Measurements from ENCODE around the gene GRPR. TPM values are rescaled to one million over a fixed set of nuclear protein-coding genes. Genes with fewer than 3 reads are reported as not detected.
"Not testable (repeated sequence)": the region's sequence is repeated elsewhere in the genome, so short reads cannot be mapped to it uniquely, and the experiment has no call there.

GRPR gene
- total RNA-seq, 2 donors from 2014 or later, result 0.19 TPM; not detected in 1

DNA sequence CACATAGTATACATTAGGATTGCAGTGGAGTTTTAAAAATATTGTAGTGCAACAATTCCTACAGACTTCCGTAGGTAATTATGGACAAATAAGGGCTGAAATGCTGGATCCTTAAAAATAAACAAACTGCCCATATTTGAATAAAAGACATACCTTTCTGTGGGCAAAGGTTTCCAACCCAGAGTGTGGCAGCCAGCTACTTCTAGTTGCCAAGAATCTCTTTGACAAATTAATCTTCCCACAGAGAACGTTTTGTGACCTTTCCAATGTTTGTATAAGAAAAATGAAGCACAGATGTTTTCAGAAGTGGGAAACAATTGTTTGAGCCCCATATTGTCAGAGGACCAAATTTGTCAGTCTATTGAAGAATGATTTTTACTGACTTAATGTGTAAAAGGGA lies 21.1 kb downstream of the GRPR start:
- Mint-ChIP-seq H3K4me3 (no peak overlapping the region), H3K36me3 (ENCODE audit: low read depth) (no peaks in the 10 kb centered on the region), H3K27me3 (peaks cover 14% of the 10 kb centered on the region), H3K27ac (no peak overlapping the region), H3K4me1 (no peaks in the 10 kb centered on the region), H3K9me3 (no peaks in the 10 kb centered on the region)
- no peak for ATAC-seq (replicated peaks)

DNA sequence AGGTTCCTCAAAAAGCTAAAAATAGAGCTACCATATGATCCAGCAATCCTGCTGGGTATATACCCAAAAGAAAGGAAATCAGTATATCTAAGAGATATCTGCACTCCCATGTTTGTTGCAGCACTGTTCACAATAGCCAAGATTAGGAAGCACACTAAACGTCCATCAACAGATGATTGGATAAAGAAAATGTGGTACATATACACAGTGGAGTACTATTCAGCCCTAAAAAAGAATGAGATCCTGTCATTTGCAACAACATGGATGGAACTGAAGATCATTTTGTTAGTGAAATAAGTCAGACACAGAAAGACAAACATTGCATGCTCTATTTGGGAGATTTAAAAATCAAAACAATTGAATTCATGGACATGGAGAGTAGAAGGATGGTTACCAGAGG lies 21.7 kb downstream of the GRPR start:
- H3K4me3 Mint-ChIP-seq; ATAC-seq (replicated peaks); H3K4me1 Mint-ChIP-seq; H3K27ac Mint-ChIP-seq; H3K9me3 Mint-ChIP-seq; H3K36me3 Mint-ChIP-seq (ENCODE audit: low read depth): not testable (repeated sequence)
- H3K27me3 Mint-ChIP-seq, result peaks cover 14% of the 10 kb centered on the region

DNA sequence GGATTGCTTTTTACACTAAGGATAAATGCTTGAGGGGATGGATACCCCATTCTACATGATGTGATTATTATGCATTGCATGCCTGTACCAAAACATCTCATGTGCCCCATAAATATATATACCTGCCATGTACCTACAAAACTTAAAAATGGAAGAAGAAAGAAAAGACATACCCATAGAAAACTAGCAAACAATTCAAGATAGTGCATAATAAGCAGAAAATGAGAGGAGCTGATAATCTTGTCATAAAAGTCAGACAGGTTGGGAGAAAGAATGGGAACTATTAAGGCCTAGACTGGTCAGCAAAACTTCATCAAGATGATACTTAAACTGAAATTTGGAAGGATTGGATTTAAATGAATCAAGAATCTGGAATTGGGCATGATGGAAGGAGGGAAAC lies 22.3 kb downstream of the GRPR start:
- Mint-ChIP-seq H3K27ac (no peak overlapping the region), H3K4me1 (no peaks in the 10 kb centered on the region), H3K36me3 (ENCODE audit: low read depth) (no peaks in the 10 kb centered on the region), H3K9me3 (no peaks in the 10 kb centered on the region), H3K4me3 (no peak overlapping the region), H3K27me3 (peaks cover 14% of the 10 kb centered on the region)
- no peak for ATAC-seq (replicated peaks)

DNA sequence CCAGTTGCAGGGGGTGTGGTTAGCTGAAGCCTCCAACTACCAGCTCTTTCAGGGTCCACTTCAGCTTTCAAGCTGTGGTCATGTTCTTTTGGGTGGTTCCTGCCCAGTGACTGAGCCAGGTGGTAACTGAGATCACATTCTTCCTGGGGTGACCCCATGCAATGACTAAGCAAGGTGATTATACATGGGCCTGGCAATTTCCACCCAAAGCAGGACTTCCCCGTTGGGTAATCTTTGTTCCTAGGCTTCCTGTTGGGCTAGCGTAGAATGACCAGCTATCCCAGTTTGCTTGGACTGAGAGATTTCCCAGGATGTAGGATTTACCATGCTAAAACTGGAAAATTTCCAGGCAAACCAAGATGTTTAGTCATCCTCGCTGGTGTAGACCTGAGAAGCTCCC lies 25.5 kb downstream of the GRPR start:
- Mint-ChIP-seq H3K36me3 (ENCODE audit: low read depth) (no peaks in the 10 kb centered on the region), H3K4me1 (no peaks in the 10 kb centered on the region), H3K27ac (no peak overlapping the region), H3K27me3 (peaks cover 3% of the 10 kb centered on the region), H3K4me3 (no peak overlapping the region), H3K9me3 (no peaks in the 10 kb centered on the region)
- ATAC-seq (replicated peaks), result no peak

DNA sequence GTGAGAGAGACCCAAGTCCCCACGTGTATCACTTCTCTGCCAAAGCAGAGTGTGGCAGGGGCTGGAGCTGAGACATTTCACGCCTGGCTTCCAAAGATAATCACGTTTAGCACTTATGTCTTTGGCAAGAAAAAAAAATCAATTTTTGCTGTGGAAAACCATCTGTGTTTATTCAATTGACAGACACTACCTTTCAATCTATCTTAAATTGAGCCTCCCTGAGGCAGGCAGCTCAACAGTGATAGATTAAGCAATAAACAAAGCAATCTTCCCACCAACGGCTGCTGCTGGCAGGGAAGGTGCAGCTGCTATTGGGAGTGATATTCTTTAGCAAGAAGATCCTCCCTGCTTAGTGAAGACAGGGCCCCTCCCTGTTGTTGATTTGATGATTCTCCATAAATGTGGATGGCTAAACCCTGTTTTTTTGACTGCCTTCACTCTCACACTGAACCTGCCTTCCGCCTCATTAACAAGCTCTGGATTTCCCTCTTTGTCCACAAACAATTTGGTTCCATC lies 32.3 kb downstream of the GRPR start:
- Mint-ChIP-seq H3K27me3 (no peaks in the 10 kb centered on the region), H3K9me3 (no peaks in the 10 kb centered on the region), H3K4me3 (no peak overlapping the region), H3K27ac (no peak overlapping the region), H3K36me3 (ENCODE audit: low read depth) (no peaks in the 10 kb centered on the region), H3K4me1 (no peaks in the 10 kb centered on the region)
- ATAC-seq (replicated peaks), result no peak

DNA sequence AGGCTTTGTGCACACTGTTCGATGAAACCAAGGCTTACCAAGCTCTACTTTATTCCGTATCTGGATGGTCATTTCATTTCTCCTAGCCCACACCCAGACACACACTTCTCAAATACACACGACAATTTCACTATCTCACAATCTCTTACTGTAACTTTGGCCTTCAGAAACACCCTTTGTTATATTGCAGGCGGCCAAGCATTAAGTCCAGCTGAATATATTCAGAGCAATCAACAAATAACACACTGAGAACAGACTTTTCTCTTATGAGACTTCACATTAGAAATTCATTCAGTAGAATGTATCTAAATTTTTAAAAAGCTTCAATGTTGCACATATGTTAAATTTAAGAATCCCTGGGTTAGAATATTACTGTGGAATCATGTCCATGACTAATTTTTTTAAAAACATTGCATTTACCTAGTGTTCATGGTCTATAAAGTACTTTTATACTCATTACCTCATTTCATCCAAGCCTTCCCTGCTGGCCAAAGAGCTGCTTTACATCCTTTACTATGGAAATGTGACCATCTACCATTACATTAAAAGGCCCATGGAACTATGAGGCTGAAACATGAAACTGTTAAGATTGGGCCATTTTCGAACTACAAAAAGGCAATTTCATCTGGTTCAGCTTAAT lies 33.4 kb downstream of the GRPR start:
- Mint-ChIP-seq H3K27me3 (no peaks in the 10 kb centered on the region), H3K9me3 (no peaks in the 10 kb centered on the region), H3K4me3 (no peak overlapping the region), H3K27ac (no peak overlapping the region), H3K4me1 (no peaks in the 10 kb centered on the region), H3K36me3 (ENCODE audit: low read depth) (no peaks in the 10 kb centered on the region)
- no peak for ATAC-seq (replicated peaks)

DNA sequence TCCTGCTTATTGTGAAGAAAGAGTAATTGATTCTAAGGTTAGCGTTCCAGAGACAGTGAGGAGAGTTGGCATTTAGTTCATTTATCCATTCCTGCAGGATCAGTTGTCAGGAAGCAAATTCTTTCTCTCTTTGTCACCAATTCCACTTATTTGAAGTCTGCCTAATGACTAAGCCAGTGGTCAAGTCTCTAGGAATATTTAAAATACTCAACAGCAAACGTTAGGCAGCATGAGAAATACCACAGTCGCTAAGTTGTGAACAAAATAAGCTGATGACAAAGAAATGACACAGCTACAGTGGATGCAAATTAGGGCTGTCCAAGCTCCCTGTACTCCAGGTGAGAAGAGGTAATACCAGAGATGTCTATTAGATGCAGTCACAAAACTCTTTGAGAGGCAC lies 37.4 kb downstream of the GRPR start:
- no peak overlapping the region for H3K27ac Mint-ChIP-seq
- peaks cover 6% of the 10 kb centered on the region for H3K27me3 Mint-ChIP-seq
- H3K4me3 Mint-ChIP-seq, result no peak overlapping the region
- no peaks in the 10 kb centered on the region for H3K9me3 Mint-ChIP-seq
- H3K4me1 Mint-ChIP-seq, result no peaks in the 10 kb centered on the region
- no peak for ATAC-seq (replicated peaks)
- no peaks in the 10 kb centered on the region for H3K36me3 Mint-ChIP-seq (ENCODE audit: low read depth)

DNA sequence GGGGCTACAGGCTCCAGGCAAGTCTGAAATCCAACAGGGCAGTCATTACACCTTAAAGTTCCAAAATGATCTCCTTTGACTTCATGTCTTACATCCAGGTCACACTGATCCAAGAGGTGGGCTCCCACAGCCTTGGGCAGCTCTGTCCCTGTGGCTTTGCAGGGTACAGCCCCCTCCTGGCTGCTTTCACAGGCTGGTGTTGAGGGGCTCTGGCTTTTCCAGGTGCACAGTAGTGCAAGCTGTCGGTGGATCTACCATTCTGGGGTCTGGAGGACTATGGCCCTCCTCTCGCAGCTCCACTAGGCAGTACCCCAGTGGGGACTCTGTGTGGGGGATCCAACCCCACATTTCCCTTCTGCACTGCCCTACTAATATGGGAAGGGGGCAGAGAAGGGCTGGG lies 37.8 kb downstream of the GRPR start:
- not testable (repeated sequence) for H3K4me1 Mint-ChIP-seq; ATAC-seq (replicated peaks); H3K9me3 Mint-ChIP-seq; H3K27ac Mint-ChIP-seq; H3K4me3 Mint-ChIP-seq; H3K36me3 Mint-ChIP-seq (ENCODE audit: low read depth); H3K27me3 Mint-ChIP-seq

DNA sequence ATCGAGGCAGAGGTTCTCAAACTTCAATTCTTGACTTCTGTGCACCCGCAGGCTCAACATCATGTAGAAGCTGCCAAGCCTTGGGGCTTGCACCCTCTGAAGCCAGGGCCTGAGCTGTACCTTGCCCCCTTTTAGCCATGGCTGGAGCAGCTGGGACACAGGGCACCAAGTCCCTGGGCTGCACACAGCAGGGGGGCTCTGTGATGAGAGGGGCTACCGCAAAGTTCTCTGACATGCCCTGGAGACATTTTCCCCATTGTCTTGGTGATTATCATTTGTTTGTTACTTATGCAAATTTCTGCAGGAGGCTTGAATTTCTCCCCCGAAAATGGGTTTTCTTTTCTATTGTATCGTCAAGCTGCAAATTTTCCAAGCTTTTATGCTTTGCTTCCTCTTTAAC lies 39.0 kb downstream of the GRPR start:
- no peaks in the 10 kb centered on the region for H3K9me3 Mint-ChIP-seq
- H3K4me3 Mint-ChIP-seq, result no peak overlapping the region
- peaks cover 12% of the 10 kb centered on the region for H3K27me3 Mint-ChIP-seq
- H3K4me1 Mint-ChIP-seq, result no peaks in the 10 kb centered on the region
- no peaks in the 10 kb centered on the region for H3K36me3 Mint-ChIP-seq (ENCODE audit: low read depth)
- no peak for ATAC-seq (replicated peaks)
- H3K27ac Mint-ChIP-seq, result no peak overlapping the region

DNA sequence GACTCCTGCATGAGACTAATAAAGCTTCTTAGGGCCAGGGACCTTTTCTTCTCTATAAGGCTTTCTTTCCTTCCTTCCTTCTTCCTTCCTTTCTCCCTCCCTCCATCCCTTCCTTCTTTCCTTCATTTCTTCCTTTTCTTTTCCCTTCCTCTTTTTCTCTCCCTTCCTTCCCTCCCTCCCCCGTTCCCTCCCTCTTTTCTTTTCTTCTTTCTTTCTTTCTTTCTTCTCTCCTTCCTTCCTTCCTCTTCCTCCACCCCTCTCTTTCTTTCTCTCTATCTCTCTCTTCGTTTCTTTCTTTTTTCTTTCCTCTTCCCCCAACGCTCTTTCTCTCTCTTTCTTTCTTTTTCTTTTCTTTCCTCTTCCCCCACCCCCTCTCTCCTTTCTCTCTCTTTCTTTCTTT lies 41.4 kb downstream of the GRPR start:
- Mint-ChIP-seq H3K27me3 (peaks cover 12% of the 10 kb centered on the region), H3K4me3 (no peak overlapping the region), H3K27ac (no peak overlapping the region), H3K9me3 (no peaks in the 10 kb centered on the region), H3K36me3 (ENCODE audit: low read depth) (no peaks in the 10 kb centered on the region), H3K4me1 (no peaks in the 10 kb centered on the region)
- ATAC-seq (replicated peaks), result no peak

DNA sequence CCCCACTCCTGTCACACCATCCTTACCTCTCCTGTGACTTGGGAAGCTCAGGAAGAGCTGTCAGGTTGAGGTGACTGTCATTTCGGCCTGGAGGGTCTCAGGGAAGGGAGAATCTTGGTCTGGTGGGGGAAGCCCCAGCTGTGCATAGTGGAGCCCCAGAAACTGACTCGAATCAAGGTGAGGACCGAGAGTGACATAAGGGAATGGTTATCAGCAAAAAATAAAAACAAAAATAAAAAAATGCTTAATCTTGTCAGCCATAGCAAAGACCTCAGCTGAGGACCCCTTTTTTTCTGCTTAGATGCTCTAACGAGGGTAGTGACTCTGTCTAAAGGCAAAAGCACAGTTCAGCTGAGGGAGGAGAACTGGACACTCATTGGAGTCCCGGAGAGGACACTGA lies 43.8 kb downstream of the GRPR start, which contains the start of gene MAGEB17:
Gene MAGEB17, plus strand, starts transcription at position 301 of the 400 bp plus-strand sequence. CDS start 2,902 bp downstream, outside the sequence.
- H3K4me1 Mint-ChIP-seq, result no peaks in the 10 kb centered on the region
- ATAC-seq (replicated peaks), result no peak
- no peak within 1 kb of the TSS for H3K4me3 Mint-ChIP-seq
- H3K36me3 Mint-ChIP-seq (ENCODE audit: low read depth), result no peaks in the 10 kb centered on the region
- H3K27ac Mint-ChIP-seq, result no peak within 1 kb of the TSS
- peaks cover 12% of the 10 kb centered on the region for H3K27me3 Mint-ChIP-seq
- no peaks in the 10 kb centered on the region for H3K9me3 Mint-ChIP-seq

DNA sequence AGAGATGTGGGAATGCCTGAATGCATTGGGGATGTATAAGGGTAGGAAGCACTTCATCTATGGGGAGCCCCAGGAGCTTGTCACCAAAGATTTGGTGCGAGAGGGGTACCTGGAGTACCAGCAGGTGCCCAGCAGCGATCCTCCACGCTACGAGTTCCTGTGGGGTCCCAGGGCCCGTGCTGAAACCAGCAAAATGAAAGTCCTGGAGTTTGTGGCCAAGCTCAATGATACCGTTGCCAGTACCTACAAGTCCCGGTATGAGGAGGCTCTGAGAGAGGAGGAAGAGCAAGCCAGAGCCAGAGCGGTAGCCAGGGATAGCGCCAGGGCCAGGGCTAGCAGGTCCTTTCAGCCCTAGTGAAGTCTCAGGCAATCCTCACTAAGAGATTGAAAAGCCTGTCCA lies 47.7 kb downstream of the GRPR start:
- Mint-ChIP-seq H3K4me3 (no peak overlapping the region), H3K27me3 (peaks cover 5% of the 10 kb centered on the region), H3K9me3 (no peaks in the 10 kb centered on the region), H3K4me1 (no peaks in the 10 kb centered on the region), H3K36me3 (ENCODE audit: low read depth) (no peaks in the 10 kb centered on the region), H3K27ac (no peak overlapping the region)
- no peak for ATAC-seq (replicated peaks)

DNA sequence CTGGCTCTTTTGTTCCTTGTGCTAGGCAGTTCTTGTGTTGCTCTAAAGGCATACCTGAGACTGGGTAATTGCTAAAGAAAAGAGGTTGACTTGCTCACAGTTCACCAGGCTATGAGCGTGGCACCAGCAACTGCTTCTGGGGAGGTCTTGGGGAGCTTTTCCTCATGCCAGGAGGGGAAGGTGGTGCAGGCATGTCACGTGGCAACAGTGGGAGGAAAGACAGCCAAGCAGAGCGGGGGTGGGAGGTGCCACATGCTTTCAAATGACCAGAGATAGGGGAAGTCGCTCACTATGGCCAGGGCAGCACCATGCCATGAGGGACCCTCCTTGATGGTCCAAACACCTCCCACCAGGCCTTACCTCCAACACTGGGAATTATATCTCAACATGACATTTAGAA lies 48.6 kb downstream of the GRPR start:
- Mint-ChIP-seq H3K27me3 (no peaks in the 10 kb centered on the region), H3K36me3 (ENCODE audit: low read depth) (no peaks in the 10 kb centered on the region), H3K9me3 (no peaks in the 10 kb centered on the region), H3K4me1 (no peaks in the 10 kb centered on the region), H3K4me3 (no peak overlapping the region), H3K27ac (no peak overlapping the region)
- no peak for ATAC-seq (replicated peaks)

DNA sequence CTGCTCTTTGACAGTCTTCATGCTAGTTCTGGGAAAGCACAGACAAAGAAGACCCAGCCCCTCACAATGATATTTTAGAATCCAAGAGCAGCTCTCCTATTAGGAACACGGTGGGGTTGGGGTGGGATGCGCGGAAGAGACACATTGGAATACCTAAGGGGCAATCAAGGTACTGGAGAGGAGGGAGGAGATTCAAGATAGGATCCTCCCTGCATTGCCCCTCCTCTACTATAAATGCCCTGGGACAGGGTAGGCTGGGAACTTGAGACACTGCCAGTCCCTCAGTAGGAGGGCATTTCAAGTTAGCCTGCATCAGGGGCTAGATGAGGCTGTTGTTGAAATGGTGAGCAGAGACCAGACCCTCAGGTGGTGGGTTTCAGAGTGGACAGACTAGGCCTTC lies 49.0 kb downstream of the GRPR start:
- Mint-ChIP-seq H3K4me1 (no peaks in the 10 kb centered on the region), H3K9me3 (no peaks in the 10 kb centered on the region), H3K27ac (no peak overlapping the region), H3K27me3 (no peaks in the 10 kb centered on the region), H3K36me3 (ENCODE audit: low read depth) (no peaks in the 10 kb centered on the region), H3K4me3 (no peak overlapping the region)
- no peak for ATAC-seq (replicated peaks)

DNA sequence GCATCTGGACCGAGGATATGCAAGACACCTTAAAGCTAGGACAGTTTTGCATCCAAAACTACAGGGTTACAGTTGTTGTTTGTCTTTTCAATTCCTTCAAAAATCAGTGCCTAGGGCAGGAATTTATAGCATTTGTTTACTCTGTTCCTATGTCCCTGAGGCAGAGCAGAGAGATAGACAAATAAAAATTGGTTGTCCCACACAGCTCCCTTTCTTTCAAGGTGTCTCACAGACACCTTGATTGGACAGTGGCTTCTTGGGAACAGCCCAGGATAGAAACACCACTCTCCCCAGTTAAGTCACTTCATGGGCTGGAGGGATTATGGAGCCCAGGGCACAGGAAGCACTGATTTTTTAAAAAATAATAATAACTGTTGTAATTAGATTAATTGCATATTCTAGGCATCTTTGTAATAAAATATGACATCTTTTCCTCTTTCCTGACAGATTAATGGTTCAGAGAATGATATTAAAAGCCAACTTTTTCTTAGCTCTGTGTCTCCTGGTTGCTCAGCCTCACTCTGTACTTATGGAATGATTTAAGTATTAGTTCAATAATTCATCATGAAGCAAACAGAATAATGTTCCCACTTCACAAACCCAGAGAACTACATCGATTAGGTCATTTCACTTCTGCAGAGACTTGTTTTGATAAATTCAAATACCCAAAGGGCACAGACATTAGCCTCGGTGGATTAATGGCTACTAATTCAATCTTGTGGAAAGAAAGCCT lies 52.1 kb downstream of the GRPR start:
- Mint-ChIP-seq H3K4me1 (no peaks in the 10 kb centered on the region), H3K4me3 (no peak overlapping the region), H3K27ac (no peak overlapping the region), H3K9me3 (no peaks in the 10 kb centered on the region), H3K36me3 (ENCODE audit: low read depth) (no peaks in the 10 kb centered on the region), H3K27me3 (peaks cover 5% of the 10 kb centered on the region)
- no peak for ATAC-seq (replicated peaks)

Measured in activated T-helper 17 cell treated with anti-CD3 and anti-CD28 coated beads, Interleukin-2, amount 50 U/mL, for 72 hours (primary cell).